ENCODE measurements around the gene CCDC116. TPM values are rescaled to one million over a fixed set of nuclear protein-coding genes. Genes with fewer than 3 reads are reported as not detected.

The CCDC116 gene
- total RNA-seq, 1 donor from 2014 or later = not detected

- H3K79me2 ChIP-seq (ENCODE audit: low read depth) = peaks cover 100% of the 10 kb centered on the region
- H3K9me3 Mint-ChIP-seq = no peaks in the 10 kb centered on the region
- peaks cover 5% of the 10 kb centered on the region for H3K36me3 ChIP-seq
- no peak overlapping the region for H3K4me3 Mint-ChIP-seq
- H3K4me1 ChIP-seq = no peaks in the 10 kb centered on the region
- H2AFZ ChIP-seq (replicated peaks) = no peak overlapping the region
- peaks cover 2% of the 10 kb centered on the region for H3K4me1 Mint-ChIP-seq
- H3K27me3 ChIP-seq = no peaks in the 10 kb centered on the region
- peaks cover 99% of the 10 kb centered on the region for H4K20me1 ChIP-seq (ENCODE audit: low read depth)
- TF ChIP-seq CTCF (IDR thresholded peaks at IDR 0.05) (no peak), EZH2phosphoT487 (IDR thresholded peaks at IDR 0.05) (no peak), EZH2 (IDR thresholded peaks at IDR 0.05) (no peak)
- no peak overlapping the region for H3K9ac ChIP-seq
- H3K4me2 ChIP-seq = no peak overlapping the region
- H3K36me3 Mint-ChIP-seq = peaks cover 47% of the 10 kb centered on the region
- no peaks in the 10 kb centered on the region for H3K9me3 ChIP-seq (ENCODE audit: low read depth)
- H3K4me3 ChIP-seq = no peak overlapping the region
- peaks cover 5% of the 10 kb centered on the region for H3K27me3 Mint-ChIP-seq (ENCODE audit: insufficient read depth, low read depth)
- H3K27ac ChIP-seq = no peak overlapping the region
- H3K27ac Mint-ChIP-seq = no peak overlapping the region
- no peaks in the 10 kb centered on the region for H3F3A ChIP-seq (ENCODE audit: low read depth)
- no peak for DNase-seq (ENCODE audit: low spot score)
Observed at GRCh38 chr22:21591695-21592094, 40.9 kb upstream of the CCDC116 start.

DNA sequence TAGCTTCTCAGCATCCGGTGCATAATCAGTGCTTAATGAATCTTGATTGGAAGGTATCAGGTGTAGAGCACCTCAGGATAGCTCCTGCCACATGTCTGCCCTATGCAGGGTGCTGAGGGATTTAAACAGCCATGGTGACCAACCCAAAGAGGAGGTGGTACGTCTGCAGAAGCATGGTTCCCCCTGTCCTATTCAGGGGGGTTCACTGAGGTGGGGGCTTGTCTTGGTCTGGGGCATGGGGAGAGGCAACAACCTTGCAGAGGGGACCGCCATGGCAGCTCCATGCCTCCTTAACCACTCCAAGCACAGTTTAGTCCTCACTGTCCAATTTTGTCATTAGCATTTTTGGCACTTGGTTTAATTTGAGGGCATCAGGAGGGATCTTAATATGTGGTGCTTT lies 40.1 kb upstream of the CCDC116 start:
- Histone ChIP-seq H3K27me3 (no peaks in the 10 kb centered on the region), H3F3A (ENCODE audit: low read depth) (no peaks in the 10 kb centered on the region), H3K4me3 (no peak overlapping the region), H4K20me1 (ENCODE audit: low read depth) (peaks cover 99% of the 10 kb centered on the region), H3K9ac (no peak overlapping the region), H3K9me3 (ENCODE audit: low read depth) (no peaks in the 10 kb centered on the region), H3K79me2 (ENCODE audit: low read depth) (peaks cover 100% of the 10 kb centered on the region), H3K36me3 (peaks cover 5% of the 10 kb centered on the region), H3K4me2 (no peak overlapping the region), H3K4me1 (no peaks in the 10 kb centered on the region), H2AFZ (replicated peaks) (no peak overlapping the region), H3K27ac (no peak overlapping the region)
- H3K9me3 Mint-ChIP-seq = no peaks in the 10 kb centered on the region
- H3K27ac Mint-ChIP-seq = no peak overlapping the region
- H3K4me1 Mint-ChIP-seq = peaks cover 2% of the 10 kb centered on the region
- no peak for TF ChIP-seq EZH2 (IDR thresholded peaks at IDR 0.05)
- TF ChIP-seq EZH2phosphoT487 (IDR thresholded peaks at IDR 0.05) = no peak
- TF ChIP-seq CTCF (IDR thresholded peaks at IDR 0.05) = no peak
- no peak overlapping the region for H3K4me3 Mint-ChIP-seq
- DNase-seq (ENCODE audit: low spot score) = no peak
- H3K27me3 Mint-ChIP-seq (ENCODE audit: insufficient read depth, low read depth) = peaks cover 5% of the 10 kb centered on the region
- H3K36me3 Mint-ChIP-seq = peaks cover 49% of the 10 kb centered on the region

DNA sequence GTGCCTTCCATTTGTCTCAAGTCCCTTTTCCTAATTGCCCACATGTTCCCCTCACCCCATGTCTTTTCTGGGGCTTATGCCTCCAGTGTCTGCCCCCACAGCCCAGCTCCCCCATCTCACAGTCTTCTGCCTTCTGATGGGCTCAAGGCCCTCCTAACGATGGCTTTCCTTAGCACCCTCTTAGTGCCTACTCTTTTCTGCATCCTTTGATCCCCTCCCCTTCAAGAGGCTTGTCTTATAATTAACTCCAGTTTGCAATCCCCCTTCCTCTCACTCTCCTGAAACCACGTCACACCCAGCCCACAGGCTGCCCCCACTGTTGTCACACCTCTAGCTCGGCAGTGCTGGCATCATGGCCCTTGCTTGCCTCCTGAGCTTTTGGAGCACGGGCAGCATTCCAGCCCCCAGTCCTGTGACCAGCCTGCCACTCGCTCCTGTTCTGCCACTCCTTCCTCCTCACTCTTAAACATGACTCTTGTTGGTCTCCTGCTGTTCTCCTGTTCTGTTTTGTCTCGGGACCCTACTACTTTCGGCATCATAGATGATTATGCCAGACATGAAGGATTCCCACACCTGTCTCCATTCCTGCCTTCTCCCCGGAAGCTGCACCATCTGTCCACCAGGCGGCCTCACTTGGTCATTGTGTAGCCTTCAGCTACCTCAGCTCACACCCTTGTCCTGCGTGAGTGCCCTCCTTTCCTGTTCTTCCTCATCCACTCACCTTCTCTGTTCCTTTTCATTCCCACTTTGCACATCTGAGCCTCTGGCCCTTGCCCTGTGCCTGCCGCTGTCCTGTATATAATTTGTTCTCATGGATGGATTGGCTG lies 38.9 kb upstream of the CCDC116 start:
- Mint-ChIP-seq H3K27me3 (ENCODE audit: insufficient read depth, low read depth) (peaks cover 5% of the 10 kb centered on the region), H3K36me3 (peaks cover 41% of the 10 kb centered on the region), H3K4me3 (no peak overlapping the region), H3K4me1 (peaks cover 2% of the 10 kb centered on the region), H3K9me3 (no peaks in the 10 kb centered on the region), H3K27ac (no peak overlapping the region)
- no peak overlapping the region for H2AFZ ChIP-seq (replicated peaks)
- H3K9ac ChIP-seq = no peak overlapping the region
- H3K4me1 ChIP-seq = no peaks in the 10 kb centered on the region
- TF ChIP-seq EZH2phosphoT487 (IDR thresholded peaks at IDR 0.05) (no peak), CTCF (IDR thresholded peaks at IDR 0.05) (peak; percentile 57), EZH2 (IDR thresholded peaks at IDR 0.05) (no peak)
- H3F3A ChIP-seq (ENCODE audit: low read depth) = no peaks in the 10 kb centered on the region
- H3K4me2 ChIP-seq = no peak overlapping the region
- no peak overlapping the region for H3K4me3 ChIP-seq
- peak; percentile 56 for DNase-seq (ENCODE audit: low spot score)
- H3K79me2 ChIP-seq (ENCODE audit: low read depth) = peaks cover 100% of the 10 kb centered on the region
- H3K36me3 ChIP-seq = peaks cover 5% of the 10 kb centered on the region
- no peaks in the 10 kb centered on the region for H3K9me3 ChIP-seq (ENCODE audit: low read depth)
- no peaks in the 10 kb centered on the region for H3K27me3 ChIP-seq
- peaks cover 99% of the 10 kb centered on the region for H4K20me1 ChIP-seq (ENCODE audit: low read depth)
- no peak overlapping the region for H3K27ac ChIP-seq
